Heart left ventricle (tissue), 13 donors: ENCODE results near the gene LMTK3.

Experiments
- POLR2A ChIP-seq, 2 donors: fragments of 450-650 bp; IDR thresholded peaks; one replicate each; pipeline ENCODE4 v1.6.1; 2017; ENCODE audit warnings: antibody characterized with exemption in 2 of 2, mild to moderate bottlenecking in 2 of 2, moderate library complexity in 2 of 2
- TF ChIP-seq, protein P1 (sequence below), 12 donors: fragments of 200-600 bp; sonication (generic) in 4 of 12; IDR thresholded peaks; one replicate each; pipeline versions ENCODE4 v1.5.0 to v1.8.0; 2018 to 2022; ENCODE audit warnings: antibody characterized with exemption in 12 of 12, mild to moderate bottlenecking in 5 of 12
- donor health status: ischemic (EF 13 %, LVEDD 7.1; RV severe dilation, severe dysfunction).
- donor health status: DM: no; HTN: yes; CAD: no.
- donor health status: DM: no; HTN: no; CAD: no.
- donor health status: ischemic (EF 25% LVEDD 6.9; RV normal size, moderate dysfunction).
- donor health status: ischemic (EF 25% LVEDD 5.7; RV mildly dilated, moderate dysfunction).
- donor health status: ischemic (EF 35%, LVEDD 5.7; RV mildly dilated, moderate dysfunction).
- donor health status: nonischemic (EF 11% LVEDD 7.7; RV severe dilation, severe dysfunction).
- donor health status: DM: yes; HTN: yes; CAD: no.
- donor health status: PGD.
- donor health status: ischemic (EF 29% LVEDD 5.4; RV normal size, mild dysfunction).
- donor health status: nonischemic (EF 23%, LVEDD 6.1; RV moderate dilation, normal function).

DNA sequence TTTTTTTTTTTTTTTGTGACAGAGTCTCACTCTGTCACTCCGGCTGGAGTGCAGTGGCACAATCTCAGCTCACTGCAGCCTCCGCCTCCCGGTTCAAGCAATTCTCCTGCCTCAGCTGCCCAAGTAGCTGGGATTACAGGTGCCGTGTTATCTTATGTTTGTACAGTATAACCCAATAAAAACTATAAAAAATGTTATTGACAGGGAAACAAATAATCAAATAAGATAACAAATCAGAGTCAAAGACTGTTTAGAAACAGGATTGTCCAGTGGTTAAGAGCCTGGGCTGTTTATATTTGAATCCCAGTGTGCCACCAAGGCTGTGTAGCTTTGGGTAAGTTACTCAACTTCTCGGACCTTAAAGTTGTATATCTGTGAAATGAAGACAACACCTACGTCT lies 19.1 kb upstream of the LMTK3 start:
- TF ChIP-seq, protein P1, sequence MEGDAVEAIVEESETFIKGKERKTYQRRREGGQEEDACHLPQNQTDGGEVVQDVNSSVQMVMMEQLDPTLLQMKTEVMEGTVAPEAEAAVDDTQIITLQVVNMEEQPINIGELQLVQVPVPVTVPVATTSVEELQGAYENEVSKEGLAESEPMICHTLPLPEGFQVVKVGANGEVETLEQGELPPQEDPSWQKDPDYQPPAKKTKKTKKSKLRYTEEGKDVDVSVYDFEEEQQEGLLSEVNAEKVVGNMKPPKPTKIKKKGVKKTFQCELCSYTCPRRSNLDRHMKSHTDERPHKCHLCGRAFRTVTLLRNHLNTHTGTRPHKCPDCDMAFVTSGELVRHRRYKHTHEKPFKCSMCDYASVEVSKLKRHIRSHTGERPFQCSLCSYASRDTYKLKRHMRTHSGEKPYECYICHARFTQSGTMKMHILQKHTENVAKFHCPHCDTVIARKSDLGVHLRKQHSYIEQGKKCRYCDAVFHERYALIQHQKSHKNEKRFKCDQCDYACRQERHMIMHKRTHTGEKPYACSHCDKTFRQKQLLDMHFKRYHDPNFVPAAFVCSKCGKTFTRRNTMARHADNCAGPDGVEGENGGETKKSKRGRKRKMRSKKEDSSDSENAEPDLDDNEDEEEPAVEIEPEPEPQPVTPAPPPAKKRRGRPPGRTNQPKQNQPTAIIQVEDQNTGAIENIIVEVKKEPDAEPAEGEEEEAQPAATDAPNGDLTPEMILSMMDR (IDR thresholded peaks at IDR 0.05) = no peak
- TF ChIP-seq POLR2A (IDR thresholded peaks at IDR 0.05) = no peak
